ENCODE measurements around the gene OTX2.

DNA sequence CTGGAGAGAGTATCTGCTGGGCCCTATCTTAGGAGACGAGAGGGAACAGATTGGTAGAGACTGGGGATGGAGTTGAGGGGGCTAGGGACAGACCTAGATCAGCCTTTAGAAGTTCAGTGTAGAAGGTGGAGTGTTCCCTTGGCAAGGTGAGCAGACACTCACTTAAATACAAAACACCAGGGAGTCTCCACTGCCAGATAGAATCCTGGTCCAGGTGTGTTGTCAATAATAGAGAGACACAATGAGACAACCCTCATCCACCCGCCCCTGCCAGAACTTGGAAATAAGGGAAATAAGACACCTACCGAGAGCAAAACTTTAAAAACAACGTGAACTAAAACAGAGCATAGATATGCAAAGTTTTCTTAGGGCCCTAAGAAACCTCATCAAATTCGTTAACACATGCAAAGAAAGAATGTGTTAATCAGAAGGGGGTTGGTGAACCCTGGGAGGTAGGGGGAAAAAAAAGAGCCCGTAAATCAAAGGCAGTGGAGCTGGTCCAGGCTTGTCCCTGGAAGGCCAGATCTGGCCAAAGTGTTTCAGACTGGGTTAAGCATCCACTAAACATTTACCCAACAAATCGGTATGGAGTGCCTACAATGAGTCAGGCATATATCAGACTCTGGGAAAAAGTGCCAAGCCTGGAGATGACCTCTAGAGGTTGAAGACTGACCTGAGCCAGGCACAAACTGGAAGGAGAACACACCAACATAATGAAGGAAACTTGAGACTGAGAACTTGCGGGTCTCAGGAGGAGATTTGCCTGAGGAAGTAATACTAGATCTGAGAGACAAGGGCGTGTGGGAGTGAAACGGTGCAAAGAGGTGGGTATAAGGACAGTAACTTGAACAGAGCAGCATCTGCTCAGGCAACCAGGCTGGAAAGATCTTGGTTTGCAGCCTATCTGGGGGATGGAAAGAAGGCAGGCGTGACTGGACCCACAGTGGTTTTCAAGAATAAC, 37.0 kb upstream of the OTX2 start:
- TF ChIP-seq POLR2A (IDR thresholded peaks at IDR 0.05) (no peak), POLR2AphosphoS5 (IDR thresholded peaks at IDR 0.05; ENCODE audit: insufficient read depth in 1 of 2, low read depth in 1 of 2) (no peak)
